ENCODE data around the gene RNF167.
"Not testable (repeated sequence)": the region's sequence is repeated elsewhere in the genome, so short reads cannot be mapped to it uniquely, and the experiment has no call there.

RNF167 gene

DNA sequence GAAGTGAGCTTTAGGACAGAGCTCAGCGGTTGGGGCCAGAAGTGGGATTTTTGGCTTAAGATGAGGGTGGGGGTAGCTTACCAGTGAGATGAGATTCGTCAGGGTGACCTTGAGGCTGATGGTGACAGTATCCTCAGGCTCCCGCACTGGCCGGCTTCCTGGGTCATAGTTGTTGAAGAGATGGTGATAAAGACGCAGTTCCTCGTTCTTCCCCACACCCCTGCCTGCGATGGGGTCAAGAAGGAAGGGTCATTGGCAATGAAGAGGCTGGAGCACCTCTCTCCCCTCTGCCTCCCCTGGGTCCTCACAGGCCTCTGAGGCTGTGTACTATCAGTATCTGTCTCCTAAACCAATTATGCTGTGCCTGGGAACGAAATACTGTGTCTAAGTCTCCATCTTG, 37.5 kb upstream of the RNF167 start:
- DNase-seq (ENCODE audit: low read depth) = no peak

DNA sequence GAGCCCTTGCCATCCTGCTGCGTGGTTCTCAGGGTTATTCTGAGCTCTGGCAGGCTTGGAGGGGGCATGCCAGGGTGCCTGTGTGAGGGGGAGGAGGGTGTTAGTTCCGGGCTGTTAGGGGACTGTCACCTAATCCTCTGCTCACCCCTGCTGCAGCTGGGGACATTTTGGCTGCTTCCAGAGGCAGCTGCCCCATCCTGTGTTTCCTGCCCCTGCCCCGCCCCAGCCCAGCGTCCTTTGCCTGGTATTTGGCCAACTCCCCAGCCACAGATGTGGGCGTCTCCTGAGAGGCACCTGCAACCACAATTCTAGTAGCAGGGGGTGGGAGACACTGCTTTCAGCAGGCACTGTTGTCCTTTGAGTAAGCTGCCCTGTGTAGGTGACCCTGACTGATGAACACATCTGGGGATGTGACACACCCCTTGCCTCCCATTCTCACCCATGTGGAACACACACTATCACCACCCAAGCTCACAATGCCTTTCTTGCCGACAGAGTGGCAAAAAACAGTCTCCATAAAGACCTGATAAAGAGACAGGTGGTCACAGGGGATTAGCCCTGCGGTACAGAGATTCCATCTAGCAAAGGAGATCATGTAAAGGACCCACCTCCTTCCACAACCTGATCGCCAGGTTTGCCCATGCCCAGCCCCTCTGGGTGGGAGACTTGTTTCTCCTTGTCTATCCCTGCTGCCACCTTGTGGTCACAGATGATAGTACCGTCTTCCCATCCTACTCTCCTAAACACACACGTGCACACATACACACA, 36.8 kb upstream of the RNF167 start, which contains the start of gene CHRNE:
CHRNE (minus strand) TSS at position 48 of the 768 bp plus-strand sequence; CDS start at position 13, 35 bp downstream.
- peak; percentile 73 for DNase-seq (ENCODE audit: low read depth)

DNA sequence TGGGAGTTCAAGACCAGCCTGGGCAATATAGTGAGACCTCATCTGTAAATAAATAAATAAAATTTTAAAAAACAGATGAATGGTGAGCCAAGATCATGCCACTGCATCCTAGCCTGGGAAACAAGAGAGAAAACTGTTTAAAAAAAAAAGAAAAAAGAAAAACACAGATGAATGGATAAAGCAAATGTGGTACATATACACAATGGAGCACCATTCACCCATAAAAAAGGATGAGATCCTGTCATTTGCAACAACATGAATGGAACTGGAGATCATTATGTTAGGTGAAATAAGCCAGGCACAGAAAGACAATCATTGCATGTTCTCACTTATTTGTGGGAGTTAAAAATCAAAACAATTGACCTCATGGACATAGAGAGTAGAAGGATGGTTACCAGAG, 33.4 kb upstream of the RNF167 start:
- not testable (repeated sequence) for DNase-seq (ENCODE audit: low read depth)

DNA sequence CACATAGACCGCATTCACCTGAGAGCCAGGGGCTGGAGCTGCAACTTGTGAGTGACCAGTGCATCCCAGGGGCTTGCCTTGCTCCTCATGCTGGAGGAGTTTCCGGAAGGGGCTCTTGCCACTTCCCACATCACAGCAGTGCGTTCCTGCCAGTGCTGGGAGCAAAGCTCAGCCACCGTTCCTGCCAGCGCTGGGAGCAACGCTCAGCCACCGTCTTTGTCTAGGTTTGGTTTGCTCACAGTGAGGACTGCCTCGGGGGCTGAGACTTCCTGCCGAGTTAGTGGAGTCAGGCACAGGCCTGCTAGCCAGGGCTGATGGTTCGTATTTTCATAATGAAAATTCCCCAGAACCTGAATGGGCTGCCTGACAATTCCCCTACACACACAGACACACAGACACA, 31.8 kb upstream of the RNF167 start:
- DNase-seq (ENCODE audit: low read depth) = peak; percentile 65

DNA sequence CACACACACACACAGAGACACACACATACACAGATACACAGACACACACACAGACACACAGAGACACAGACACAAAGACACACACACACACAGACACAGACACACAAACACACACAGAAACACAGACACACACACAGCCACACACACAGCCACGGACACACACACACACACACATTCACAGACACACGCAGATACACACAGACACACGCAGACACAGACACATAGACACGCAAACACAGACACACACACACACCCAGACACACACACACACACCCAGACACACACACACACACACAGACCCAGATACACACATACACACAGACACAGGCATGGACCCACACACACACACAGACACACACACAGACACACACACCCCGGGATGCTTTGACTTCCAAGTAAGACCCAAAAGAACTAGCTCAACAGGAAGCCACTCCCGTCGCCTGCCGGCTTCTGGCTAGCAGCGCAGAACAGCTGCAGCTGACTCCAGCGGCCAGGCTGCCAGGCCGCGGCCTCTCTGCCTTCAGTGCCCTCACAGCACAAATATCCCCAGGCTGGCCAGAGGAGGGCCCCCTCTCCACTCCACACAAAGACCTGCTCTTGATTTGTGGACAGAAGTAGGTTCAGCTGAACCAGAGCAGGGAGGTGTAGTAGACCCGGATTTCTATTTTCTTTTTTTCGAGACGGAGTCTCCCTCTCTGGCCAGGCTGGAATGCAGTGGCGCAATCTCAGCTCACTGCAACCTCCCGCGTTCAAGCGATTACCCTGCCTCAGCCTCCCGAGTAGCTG, 31.2 kb upstream of the RNF167 start:
- peak; percentile 94 for DNase-seq (ENCODE audit: low read depth)

DNA sequence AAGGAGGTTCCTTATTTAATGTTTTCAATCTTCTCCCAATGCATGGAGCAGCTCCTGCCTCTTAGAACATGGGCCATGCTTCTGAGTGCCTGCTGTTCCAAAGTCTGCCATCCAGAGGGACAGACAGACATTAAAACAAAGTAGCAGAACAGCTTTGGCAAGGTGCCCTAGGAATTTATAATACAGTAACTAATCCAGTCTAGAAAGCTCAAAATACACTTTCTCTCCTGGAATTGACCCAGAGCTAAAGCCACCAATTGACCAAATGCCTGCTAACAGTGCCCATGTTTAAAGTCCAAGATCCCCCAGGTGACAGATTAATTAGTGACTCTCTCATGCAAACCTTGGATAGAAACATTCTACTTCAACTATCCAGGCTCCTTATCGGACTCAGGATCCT, 26.1 kb upstream of the RNF167 start:
- peak; percentile 60 for DNase-seq (ENCODE audit: low read depth)

DNA sequence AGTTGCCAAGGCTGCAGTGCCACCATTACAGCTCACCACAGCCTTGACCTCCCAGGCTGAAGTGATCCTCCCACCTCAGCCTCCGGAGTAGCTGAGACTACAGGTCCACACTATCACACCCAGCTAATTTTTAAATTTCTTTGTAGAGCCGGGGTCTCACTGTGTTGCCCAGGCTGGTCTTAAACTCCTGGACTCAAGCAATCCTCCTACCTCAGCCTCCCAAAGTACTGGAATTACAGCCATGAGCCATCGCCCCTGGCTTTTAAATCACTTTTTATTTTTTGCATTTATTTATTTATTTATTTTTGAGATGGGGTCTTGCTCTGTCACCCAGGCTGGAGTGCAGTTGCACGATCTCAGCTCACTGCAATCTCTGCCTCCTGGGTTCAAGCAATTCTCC, 25.5 kb upstream of the RNF167 start:
- DNase-seq (ENCODE audit: low read depth) = not testable (repeated sequence)

DNA sequence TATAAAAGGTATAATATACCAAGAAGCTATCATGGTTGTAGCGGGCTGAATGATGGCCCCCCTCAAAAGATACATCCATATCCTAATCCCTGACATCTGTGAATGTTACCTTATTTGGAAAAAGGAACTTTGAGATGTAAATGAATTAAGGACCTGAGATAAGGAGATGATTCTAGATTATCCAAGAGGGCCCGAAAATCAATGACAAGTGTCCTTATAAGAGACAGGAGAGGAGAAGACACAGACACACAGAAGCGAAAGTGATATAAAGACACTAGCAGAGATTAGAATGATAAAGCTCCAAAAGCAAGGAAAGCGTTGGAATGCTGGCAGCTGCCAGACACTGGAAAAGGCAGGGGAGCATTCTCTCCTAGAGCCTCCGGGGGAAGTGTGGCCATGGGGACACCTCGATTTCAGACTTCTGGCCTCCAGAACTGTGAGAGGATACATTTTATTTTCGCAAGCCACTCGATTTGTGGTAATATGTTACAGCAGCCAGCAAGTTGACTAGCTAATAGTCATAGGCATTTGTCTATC, 20.5 kb upstream of the RNF167 start:
- peak; percentile 58 for DNase-seq (ENCODE audit: low read depth)

DNA sequence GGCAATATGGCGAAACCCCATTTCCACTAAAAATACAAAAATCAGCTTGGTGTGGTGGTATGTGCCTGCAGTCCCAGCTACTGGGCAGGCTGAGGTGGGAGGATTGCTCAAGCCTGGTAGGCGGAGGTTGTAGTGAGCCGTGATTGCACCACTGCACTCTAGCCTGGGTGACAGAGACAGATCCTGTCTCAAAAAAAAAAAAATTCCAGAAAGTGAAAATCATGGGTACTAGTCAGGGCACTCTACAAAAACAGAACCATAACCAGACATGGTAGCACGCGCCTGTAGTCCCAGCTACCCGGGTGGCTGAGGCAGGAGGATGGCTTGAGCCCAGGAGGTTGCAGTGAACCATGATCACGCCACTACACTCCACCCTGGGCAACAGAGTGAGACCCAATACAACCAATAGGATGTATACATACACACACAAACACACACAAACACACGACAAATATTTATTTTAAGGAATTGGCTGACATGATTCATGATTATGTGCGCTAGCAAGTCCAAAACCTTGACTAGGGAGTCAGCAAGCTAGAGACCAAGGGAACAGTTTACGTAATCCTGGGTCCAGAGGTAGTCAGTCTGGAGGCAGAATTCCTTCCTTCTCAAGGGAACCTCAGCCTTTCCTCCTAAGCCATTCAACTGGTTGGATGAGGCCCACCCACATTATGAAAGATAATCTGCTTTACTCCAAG, 19.6 kb upstream of the RNF167 start:
- peak; percentile 49 for DNase-seq (ENCODE audit: low read depth)

DNA sequence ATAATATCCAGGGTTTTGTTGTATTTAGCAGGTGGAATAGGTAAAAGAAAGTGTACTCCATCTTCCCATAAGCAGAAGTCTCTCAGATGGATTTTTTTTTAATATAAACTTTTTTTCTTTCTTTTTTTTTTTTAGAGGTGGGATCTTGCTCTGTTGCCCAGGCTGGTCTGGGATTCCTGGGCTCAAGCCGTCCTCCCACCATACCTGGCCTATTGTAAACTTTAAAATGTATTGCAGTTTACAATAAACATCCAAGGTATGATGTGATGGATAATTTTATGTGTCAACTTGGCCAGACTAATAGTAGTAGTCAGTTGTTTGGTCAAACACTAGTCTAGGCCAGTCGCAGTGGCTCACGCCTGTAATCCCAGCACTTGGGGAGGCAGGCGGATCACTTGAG, 18.7 kb upstream of the RNF167 start:
- DNase-seq (ENCODE audit: low read depth) = no peak

DNA sequence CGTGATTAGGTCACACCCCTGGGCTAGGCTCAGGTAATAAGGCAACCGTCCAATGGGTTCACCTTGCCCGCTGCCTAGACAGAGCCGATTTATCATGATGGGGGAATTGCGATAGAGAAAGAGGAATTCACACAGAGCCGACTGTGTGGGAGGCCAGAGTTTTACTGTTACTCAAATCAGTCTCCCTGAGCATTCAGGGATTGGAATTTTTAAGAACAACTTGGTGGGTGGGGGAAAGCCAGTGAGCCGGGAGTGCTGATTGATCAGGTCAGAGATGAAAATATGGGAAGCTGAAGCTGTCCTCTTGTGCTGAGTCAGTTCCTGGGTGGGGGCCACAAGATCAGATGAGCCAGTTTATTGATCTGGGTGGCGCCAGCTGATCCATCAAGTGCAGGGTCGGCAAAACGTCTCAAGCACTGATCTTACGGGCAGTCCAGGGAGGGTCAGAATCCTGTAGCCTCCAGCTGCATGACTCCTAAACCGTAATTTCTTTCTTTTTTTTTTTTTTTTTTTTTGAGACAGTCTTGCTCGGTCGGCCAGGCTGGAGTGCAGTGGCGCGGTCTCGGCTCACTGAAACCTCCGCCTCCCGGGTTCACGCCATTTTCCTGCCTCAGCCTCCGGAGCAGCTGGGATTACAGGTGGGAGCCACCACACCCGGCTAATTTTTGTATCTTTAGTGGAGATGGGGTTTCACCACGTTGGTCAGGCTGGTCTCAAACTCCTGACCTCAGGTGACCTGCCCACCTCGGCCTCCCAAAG, 13.3 kb upstream of the RNF167 start:
- not testable (repeated sequence) for DNase-seq (ENCODE audit: low read depth)

DNA sequence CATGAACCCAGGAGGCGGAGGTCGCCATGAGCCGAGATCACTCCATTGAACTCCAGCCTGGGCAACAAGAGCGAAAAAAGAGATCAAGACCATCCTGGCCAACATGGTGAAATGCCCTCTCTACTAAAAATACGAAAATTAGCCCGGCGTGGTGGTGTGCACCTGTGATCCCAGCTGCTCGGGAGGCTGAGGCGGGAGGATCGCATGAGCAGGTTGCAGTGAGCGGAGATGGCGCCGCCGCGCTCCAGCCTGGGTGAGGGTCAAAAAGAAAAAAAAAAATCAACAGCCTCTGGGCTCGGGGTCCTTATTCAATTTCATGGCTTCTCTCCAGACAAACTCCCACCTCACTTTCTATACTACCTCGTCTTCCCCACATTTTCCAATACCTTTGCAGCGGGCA, 11.2 kb upstream of the RNF167 start:
- DNase-seq (ENCODE audit: low read depth) = no peak

DNA sequence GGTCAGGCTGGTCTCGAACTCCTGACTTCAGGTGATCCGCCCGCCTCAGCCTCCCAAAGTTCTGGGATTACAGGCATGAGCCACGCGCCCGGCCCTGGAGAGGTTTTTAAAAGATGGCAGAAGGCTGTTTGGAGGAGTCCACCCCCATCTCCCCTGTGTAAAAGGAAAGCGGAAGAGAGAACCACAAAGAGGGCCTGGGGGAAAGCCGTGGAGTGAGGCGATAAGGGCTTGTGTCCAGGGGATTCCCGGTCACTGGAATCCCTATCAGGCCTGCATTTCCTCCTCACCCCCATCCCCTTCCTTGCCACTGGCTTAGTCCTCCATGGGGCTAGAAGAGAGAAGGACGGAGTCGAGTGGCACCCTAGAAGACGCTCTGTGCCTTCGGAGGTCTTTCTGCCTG, 8.1 kb upstream of the RNF167 start, which contains the start of gene GP1BA:
GP1BA (plus strand) TSS at position 315 of the 400 bp plus-strand sequence. CDS start 328 bp downstream, outside the sequence.
- DNase-seq (ENCODE audit: low read depth) = no peak

DNA sequence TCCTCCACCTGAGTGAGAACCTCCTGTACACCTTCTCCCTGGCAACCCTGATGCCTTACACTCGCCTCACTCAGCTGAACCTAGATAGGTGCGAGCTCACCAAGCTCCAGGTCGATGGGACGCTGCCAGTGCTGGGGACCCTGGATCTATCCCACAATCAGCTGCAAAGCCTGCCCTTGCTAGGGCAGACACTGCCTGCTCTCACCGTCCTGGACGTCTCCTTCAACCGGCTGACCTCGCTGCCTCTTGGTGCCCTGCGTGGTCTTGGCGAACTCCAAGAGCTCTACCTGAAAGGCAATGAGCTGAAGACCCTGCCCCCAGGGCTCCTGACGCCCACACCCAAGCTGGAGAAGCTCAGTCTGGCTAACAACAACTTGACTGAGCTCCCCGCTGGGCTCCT, 7.3 kb upstream of the RNF167 start:
- no peak for DNase-seq (ENCODE audit: low read depth)

DNA sequence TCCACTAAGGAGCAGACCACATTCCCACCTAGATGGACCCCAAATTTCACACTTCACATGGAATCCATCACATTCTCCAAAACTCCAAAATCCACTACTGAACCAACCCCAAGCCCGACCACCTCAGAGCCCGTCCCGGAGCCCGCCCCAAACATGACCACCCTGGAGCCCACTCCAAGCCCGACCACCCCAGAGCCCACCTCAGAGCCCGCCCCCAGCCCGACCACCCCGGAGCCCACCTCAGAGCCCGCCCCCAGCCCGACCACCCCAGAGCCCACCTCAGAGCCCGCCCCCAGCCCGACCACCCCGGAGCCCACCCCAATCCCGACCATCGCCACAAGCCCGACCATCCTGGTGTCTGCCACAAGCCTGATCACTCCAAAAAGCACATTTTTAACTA, 6.4 kb upstream of the RNF167 start:
- no peak for DNase-seq (ENCODE audit: low read depth)

DNA sequence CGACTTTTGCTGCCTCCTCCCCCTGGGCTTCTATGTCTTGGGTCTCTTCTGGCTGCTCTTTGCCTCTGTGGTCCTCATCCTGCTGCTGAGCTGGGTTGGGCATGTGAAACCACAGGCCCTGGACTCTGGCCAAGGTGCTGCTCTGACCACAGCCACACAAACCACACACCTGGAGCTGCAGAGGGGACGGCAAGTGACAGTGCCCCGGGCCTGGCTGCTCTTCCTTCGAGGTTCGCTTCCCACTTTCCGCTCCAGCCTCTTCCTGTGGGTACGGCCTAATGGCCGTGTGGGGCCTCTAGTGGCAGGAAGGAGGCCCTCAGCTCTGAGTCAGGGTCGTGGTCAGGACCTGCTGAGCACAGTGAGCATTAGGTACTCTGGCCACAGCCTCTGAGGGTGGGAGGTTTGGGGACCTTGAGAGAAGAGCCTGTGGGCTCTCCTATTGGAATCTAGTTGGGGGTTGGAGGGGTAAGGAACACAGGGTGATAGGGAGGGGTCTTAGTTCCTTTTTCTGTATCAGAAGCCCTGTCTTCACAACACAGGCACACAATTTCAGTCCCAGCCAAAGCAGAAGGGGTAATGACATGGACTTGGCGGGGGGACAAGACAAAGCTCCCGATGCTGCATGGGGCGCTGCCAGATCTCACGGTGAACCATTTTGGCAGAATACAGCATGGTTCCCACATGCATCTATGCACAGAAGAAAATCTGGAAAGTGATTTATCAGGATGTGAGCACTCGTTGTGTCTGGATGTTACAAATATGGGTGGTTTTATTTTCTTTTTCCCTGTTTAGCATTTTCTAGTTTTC, 5.7 kb upstream of the RNF167 start:
- DNase-seq (ENCODE audit: low read depth) = peak; percentile 59

DNA sequence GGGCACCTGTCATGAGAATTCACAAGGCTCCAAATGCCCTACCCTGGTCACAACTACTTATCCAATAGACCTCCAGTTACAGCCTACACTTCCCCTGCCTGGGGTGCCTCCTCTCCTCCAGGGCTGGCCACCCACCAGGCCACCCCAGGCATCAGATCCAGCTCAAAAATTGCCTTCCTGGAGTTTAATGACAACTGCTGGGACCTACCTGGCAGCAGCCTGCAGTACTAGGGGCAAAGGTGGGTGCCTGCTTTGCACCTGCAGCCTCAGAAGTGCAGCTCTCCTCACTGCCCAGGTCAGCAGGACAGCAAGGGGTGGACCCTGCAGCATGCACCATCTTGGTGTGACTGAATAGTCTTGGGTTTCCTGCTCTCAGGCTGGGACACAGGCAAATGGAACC, 4.4 kb upstream of the RNF167 start:
- no peak for DNase-seq (ENCODE audit: low read depth)

DNA sequence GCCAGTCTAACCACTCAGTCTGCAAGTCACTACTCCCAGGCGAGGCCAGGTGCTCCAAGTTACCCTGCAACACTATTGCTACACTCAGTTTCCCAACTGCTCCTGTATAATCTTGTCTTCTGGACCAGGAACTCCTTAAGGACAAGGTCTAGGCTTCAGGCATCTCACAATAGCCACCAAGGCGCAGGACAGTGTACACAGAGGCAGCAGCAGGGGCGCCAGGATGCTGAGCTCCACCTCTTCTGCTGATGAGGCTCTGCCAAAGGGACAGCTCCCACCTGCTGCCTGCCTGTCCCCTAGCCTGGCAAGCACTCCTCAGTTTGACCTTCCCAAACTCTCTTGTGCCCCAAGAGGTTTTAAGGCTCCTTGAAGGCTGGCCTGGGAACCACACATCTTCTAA, 3.6 kb upstream of the RNF167 start:
- no peak for DNase-seq (ENCODE audit: low read depth)

DNA sequence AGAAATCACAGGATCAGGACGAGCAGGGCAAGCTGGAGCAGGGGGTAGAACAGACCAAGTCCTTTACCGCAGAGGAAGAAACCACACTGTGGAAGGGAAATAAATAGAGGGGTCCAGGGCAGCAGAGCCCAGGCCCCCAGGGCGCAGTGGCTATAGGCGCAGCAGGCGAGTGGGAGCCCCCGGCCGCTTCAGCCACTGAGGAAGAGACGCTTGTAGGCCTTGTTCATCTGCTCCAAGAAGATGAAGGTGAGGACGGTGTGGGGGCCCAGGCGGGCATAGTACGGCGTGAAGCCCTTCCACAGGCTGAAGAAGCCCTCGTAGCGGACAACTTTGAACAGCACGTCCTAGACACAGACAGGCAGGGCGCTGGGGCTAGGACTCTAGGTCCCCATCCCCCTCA, 2.5 kb upstream of the RNF167 start:
- no peak for DNase-seq (ENCODE audit: low read depth)

DNA sequence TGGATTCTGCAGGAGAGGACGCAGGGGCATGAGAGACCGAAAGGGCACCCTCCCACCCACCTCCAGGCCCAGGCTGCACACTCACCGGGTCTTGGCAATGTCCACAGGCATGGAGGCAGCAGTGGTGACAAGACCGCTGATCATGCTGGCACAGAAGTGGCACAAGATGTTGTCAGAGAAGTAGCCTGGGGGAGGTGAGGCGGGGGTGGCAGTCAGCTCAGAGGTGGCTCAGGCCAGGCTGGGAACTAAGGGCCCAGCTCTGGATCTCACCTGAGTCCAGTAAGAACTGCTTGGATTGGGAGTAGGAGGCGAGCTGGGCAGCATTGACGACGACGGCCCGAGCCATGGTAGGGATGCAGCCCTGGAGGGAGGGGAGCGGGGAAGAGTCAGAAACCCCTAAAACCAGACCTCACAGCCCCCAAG, 2.0 kb upstream of the RNF167 start:
- no peak for DNase-seq (ENCODE audit: low read depth)
